ENCODE data around the gene CPLANE2. TPM values are rescaled to one million over a fixed set of nuclear protein-coding genes. Genes with fewer than 3 reads are reported as not detected.

CPLANE2 gene
- total RNA-seq, 1 experiment from 2014 or later: 5.0 TPM

- Mint-ChIP-seq H3K27ac (no peak overlapping the region), H3K27me3 (ENCODE audit: low read depth) (no peaks in the 10 kb centered on the region), H3K9me3 (no peaks in the 10 kb centered on the region), H3K36me3 (peaks cover 20% of the 10 kb centered on the region), H3K4me3 (no peak overlapping the region), H3K4me1 (peaks cover 1% of the 10 kb centered on the region)
- ATAC-seq (no peak), DNase-seq (ENCODE audit: low spot score) (no peak)
- CTCF ChIA-PET: no interaction called here
- TF ChIP-seq ETV6 (CRISPR knock-in tag; IDR thresholded peaks at IDR 0.05) (no peak), ZNF138 (CRISPR knock-in tag; conservative IDR thresholded peaks at IDR 0.05) (no peak), JAZF1 (CRISPR knock-in tag; IDR thresholded peaks at IDR 0.05) (no peak), SMAD3 (CRISPR knock-in tag; IDR thresholded peaks at IDR 0.05; ENCODE audit: borderline replicate concordance) (no peak), E2F1 (CRISPR knock-in tag; IDR thresholded peaks at IDR 0.05) (no peak), TCF7 (CRISPR knock-in tag; IDR thresholded peaks at IDR 0.05; ENCODE audit: low read depth) (no peak), PRDM15 (CRISPR knock-in tag; IDR thresholded peaks at IDR 0.05) (no peak), ZNF263 (CRISPR knock-in tag; IDR thresholded peaks at IDR 0.05; ENCODE audit: low read depth) (no peak), FOXP4 (CRISPR knock-in tag; IDR thresholded peaks at IDR 0.05) (no peak), IRF1 (CRISPR knock-in tag; IDR thresholded peaks at IDR 0.05) (no peak), ELF4 (CRISPR knock-in tag; IDR thresholded peaks at IDR 0.05; ENCODE audit: low read depth) (no peak), PRRX2 (CRISPR knock-in tag; IDR thresholded peaks at IDR 0.05) (no peak), ESRRA (CRISPR knock-in tag; IDR thresholded peaks at IDR 0.05; ENCODE audit: borderline replicate concordance) (no peak)
- POLR2A ChIA-PET: no interaction called here
Observed at GRCh38 chr1:16252912-16253311, 15.9 kb upstream of the CPLANE2 start.

- no peak for DNase-seq (ENCODE audit: low spot score)
- Mint-ChIP-seq H3K36me3 (peaks cover 22% of the 10 kb centered on the region), H3K27me3 (ENCODE audit: low read depth) (no peaks in the 10 kb centered on the region), H3K9me3 (no peaks in the 10 kb centered on the region), H3K4me1 (no peaks in the 10 kb centered on the region), H3K4me3 (no peak overlapping the region), H3K27ac (no peak overlapping the region)
- no peak for ATAC-seq
- POLR2A ChIA-PET: no interaction called here
- CTCF ChIA-PET: no interaction called here
- TF ChIP-seq PRRX2 (CRISPR knock-in tag; IDR thresholded peaks at IDR 0.05) (no peak), ELF4 (CRISPR knock-in tag; IDR thresholded peaks at IDR 0.05; ENCODE audit: low read depth) (no peak), STAT6 (CRISPR knock-in tag; conservative IDR thresholded peaks at IDR 0.05; ENCODE audit: low read depth) (no peak), ZNF232 (CRISPR knock-in tag; IDR thresholded peaks at IDR 0.05) (no peak)
Observed at GRCh38 chr1:16251381-16251780, 14.4 kb upstream of the CPLANE2 start.

Data from WTC11 (cell line).